HG03135 (cell line): ENCODE measurements around the gene DKKL1.

Experiments
- ATAC-seq: cut with Tn5 transposase; IDR thresholded peaks from one replicate; pipeline ENCODE4 v1.9.1; 2021; ENCODE audit warnings: mild to moderate bottlenecking, moderate library complexity; ENCODE audit not compliant: unreplicated experiment

Gene DKKL1

DNA sequence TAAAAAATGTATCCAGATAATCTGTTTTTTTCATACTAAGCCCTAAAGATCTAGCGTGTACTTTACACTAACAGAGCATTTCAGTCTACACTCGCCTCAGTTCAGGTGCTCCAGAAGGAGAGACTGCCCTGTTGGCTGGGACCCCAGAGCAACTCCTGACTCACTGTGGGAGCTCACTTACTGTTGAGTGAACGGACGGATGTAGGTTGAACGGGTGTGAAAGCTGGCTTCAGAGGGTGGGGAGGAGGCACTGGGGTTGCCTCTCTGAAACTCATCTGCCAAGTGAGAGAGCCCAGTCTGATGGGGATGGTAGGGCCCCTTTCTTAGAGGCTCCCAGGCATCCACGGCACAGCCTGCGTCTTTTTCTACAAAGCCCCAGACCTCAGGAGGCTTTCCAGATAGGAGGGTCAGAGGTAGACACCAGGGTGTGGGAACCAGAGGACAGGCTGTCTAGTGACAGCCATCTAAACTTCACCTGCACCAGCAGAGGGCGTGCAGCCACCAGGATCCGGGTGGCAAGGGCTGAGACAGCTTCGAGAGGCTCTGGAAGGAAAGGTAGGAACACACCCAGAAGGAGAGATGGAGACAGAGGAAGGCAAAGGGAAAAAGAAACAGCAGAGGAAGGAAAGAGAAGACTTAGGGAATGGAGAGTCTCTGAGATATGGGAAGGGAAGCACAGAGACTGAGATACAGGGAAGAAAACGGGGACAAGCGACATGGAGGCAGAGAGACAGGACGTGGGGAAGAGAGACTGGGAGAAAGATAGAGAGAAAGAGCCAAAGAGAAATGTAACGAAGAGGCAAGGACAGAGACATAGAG, 28.1 kb downstream of the DKKL1 start:
- ATAC-seq = no peak

DNA sequence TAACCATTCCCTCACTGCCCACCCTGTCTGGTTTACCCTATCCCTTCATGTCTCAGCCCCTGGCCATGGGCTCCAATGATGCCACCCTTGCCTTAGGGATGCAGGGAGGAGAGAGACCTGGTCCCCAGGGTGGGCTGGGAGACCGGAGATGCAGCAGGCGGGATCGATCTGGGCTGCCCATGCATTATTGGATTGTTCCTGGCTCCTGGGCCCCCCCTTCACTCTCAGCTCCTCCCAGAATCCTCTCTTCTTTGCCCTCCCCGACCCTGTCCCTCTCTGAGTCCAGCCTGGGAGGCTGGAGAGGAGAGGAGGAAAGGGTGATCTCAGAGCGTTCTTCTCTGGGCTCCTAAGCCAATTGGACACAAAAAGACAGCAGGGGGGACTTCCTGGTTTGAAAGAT, 30.2 kb downstream of the DKKL1 start:
- no peak for ATAC-seq

DNA sequence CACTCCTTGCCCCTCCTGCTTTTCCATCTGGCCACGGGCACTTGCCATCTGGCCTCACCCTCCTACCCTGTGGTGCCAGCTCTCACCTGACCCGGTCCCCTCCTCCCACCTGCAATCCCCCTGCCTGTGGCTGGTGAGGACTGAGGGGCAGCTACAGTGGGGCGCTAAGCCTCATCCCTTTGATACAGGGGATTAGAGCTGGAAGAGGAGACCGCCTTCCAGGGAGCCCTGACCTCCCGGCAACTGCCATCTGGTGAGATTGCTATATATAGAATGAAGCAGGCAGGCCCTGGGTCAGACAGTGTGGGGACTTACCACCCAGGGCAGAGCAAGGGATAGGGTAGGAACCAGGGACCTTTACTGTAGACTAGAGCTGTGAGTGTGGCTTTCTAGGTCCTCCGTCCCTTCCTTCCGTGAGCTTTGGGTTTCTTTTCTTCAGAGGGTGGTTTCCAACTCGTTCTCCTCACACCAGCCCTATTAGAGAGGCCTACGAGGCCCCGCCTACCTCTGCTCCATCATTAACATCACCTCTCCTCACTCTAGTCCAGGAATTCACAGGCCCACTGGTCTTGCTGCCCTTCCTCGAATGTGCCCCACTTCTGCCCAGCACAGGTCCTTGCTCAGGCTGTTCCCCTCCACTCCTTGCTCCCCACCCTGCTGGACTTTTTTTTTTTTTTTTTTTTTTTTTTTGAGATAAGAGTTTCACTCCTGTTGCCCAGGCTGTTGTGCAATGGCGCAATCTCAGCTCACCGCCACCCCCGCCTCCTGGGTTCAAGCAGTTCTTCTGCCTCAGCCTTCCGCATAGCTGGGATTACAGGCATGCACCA, 32.1 kb downstream of the DKKL1 start:
- ATAC-seq = no peak

DNA sequence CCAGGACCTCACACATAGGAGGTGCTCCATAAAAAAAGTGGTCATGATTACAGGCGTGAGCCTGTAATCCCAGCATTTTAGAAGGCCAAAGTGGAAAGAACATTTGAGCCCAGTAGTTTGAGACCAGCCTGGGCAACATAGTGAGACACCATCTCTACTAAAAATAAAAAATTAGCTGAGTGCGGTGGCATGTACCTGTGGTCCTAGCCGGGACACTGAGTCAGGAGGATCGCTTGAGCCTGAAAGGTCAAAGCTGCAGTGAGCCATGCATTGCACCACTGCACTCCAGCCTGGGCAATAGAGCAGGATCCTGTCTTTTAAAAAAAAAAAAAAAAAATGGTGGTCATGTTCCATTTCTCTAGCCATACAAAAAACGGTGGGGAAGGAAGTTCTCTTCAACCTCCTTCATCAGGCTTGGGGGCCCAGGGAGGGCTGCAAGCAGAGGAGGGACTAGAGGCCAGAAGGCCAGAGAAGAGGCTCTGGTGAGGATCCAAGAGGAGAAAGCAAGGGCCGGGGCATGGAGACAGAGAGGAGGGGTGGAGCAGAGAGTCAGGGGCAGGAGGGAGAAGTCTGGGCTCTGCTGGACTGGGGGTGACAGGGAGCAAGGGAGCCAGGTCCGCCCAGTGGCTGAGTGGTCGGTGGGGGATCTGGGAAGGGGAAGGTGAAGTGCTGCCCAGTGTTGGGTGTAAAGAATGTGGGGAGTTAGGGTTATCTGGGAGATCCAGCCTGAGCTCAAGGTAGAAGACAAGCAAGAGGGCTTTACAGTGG, 33.2 kb downstream of the DKKL1 start:
- no peak for ATAC-seq

DNA sequence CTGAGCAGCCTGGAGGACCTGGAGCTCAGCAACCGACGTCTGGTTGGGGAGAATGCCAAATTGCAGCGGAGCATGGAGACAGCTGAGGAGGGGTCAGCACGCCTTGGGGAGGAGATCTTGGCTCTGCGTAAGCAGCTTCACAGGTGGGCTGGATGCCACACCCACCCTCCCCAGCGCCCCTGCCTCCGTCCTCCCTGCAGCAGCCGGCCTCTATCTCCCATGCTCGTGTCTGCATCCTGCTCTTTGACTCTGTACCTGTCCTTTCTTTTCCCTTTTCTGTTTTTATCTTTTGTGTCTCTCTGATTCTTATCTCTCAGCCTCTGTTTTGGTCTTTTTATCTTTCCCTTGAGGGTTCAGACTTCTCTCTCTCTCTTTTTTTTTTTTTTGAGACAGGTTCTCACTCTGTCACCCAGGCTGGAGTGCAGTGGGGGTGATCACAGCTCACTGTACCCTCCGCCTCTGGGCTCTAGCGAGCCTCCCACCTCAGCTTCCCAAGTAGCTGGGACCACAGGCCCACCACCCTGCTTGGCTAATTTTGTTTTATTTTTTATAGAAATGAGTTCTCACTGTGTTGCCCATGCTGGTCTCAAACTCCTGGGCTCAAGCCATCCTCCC, 34.4 kb downstream of the DKKL1 start:
- no peak for ATAC-seq

DNA sequence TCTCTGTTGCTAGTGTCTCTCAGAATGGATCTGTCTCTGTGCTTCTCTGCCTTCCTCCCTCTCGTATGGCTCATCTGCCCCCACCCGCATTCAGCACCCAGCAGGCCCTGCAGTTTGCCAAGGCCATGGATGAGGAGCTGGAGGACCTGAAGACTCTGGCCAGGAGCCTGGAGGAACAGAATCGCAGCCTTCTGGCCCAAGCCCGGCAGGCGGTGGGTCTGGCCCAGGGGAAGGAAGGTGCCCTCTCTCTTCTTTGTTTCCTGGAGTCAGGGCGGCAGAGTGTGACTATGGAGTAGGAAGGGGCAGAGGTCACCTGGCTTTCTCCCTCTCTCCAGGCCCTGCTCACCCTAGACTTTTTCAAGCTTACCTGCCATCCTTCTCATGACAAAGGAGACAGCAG, 35.3 kb downstream of the DKKL1 start:
- ATAC-seq = no peak

DNA sequence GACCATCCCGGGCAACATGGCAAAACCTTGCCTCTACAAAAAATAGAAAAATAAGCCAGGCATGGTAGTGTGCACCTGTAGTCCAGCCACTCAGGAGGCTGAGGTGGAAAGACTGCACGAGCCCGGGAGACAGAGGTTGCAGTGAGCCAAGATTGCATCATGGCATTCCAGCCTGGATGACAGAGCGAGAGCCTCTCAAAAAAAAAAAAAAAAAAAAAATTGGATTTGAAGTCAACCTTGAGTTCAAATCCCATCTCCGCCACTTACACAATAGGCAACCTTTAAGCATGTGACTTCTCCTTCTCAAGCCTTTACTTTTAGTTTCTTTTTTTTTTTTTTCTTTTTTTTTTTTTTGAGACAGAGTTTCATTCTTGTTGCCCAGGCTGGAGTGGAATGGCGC, 36.4 kb downstream of the DKKL1 start:
- ATAC-seq = no peak

DNA sequence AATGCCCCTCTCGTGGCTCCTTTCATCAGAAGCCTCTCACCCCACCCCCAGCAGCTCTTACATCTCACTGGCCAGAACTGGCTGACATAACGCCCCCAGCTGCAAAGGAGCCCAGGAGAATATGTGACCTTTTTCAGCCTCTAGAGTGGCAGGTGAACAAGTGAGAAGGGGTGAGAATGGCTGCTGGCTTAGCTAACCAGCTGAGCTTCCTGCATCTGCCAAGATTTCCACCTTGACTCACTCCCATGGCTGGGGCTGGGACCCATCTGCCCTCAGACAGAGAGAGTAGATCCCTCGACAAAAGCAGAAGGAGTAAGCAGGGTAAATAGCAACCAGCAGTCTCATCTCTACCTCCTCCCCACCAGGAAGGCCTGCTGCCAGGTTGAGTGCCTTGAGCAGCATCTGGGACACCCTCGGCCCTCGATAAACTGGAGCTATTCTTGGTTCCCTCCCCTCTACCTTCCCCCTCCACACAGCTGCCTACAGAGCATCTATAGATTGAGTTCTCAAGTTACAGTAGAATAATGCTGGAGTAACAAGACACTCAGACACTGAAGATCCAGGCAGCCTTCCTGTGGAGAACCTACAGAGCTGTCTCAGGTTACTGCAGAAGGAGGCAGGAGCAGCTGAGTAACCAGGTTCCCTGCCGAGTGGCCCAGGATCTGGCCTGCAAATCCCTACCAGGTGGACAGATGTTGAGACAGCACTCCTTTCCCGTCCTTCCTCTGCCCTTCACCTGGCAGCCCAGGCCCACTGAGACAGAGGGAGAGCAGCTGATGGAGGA, 39.9 kb downstream of the DKKL1 start:
- ATAC-seq = no peak

DNA sequence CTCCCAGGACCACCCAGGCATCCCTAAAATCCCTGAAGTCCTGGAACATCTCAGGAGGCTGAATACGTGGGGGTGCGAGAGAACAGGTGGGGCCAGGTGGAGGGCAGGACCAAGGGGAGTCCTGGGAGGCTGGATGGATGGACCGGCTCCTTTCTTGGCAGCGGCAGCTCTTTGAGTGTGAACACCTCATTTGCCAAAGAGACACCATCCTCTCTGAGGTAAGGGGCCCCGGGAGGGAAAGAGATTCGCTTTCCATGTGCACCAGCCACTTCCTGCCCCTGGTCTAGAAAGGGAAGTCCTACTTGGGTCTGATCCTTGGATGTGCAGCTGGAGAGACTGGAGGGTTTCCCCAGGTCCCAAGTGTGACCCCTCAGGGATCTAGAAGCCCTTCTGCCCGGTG, 43.4 kb downstream of the DKKL1 start:
- ATAC-seq = no peak

DNA sequence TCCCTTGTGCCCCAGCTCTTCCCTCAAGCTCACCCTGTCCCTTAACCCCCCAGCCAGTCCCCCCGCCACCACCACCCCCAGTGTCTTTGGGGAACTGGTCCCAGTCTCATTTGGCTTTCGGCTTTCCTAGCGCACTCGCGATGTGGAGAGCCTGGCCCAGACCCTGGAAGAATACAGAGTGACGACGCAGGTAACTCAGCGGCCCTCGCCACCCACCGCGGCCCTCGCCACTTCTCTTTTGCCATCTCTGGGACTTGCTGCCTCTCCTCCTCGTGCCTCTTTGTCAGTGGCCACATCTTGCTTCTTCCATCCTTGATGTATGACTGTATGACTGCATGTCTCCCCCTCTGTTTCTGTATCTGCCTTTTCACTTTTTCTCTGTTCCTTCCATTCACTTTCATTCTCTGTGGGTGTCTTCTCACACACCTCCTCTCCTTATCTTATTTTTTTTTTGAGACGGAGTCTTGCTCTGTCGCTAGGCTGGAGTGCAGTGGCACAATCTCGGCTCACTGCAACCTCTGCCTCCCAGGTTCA, 43.9 kb downstream of the DKKL1 start:
- no peak for ATAC-seq

DNA sequence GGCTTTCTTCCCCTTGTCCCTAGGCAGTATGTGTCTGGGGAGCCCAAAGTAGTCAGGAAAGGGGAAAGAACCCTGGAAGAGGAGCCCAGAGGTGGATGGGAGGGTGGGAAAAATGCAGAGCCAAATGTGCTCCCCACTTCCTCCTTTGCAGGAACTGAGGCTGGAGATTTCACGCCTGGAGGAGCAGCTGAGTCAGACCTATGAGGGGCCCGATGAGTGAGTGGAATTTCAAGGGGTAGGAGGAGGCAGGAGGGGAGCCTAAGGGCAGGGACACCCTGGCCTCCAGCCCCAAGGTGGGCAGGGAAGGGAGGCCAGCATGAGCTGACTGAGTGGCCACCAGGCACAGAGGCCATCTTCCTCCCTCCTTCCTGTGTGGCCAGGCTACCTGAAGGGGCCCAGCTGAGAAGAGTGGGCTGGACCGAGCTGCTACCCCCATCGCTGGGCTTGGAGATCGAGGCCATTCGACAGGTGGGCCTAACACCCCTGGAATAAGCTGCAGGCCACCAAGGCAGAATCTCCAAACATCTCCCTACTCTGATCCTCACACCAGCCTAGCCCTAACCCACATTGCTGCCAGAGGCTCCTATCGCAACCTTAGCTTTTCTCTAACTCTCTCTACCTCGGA, 45.3 kb downstream of the DKKL1 start:
- ATAC-seq = no peak

DNA sequence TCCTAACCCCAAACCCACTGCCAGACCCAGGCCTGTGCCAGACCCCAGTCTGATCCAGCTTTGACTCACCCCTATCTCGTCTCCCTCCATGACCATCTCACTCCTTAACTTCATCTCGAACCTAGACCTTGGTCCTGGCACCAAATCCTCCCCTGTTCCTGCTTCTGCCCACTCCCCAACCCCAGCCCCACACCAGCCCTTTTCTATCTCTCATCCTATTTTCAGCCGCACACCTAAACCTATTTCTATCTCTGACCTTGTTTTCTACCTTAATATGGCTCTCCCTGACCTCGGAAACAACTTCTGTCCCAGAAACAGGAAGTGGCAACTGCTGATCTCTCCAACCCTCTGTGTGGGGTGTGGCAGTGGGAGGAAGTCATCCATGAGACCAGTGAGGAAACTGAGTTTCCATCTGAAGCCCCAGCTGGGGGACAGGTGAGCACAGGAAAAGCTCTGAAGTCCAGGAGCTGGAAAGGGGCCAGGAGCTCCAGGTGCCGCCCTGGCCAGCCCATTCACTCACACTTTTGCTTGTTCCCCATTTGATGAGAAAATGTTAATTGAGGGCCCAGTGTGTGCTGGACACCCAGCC, 45.9 kb downstream of the DKKL1 start:
- ATAC-seq = no peak

DNA sequence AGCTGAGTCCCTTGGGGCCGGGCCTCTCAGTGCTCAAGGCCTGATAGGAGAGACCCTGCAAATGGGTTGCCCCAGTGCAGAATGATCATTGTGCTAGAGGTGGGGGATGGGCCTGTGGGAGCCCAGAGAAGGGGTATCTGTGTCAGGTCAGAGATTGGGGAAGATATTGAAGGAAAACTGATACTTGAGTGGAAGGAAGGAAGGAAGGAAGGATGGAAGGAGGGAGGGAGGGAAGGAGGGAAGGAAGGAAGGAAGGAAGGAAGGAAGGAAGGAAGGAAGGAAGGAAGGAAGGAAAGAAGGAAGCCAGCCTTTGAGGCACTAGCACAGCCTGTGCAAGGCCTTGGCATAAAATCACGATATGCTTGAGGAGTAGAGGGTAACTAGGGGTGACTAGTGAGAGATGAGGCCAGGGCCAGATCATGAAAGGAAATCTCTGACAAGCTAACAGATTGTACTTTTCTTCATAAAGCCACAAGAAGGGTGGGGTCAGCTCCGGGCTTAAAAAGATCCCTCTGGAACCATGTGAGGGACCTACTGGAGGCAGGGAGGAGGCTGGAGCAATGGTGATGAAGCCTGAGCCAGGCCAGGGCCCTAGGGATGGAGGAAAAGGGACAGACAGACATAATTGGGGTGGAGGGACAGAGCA, 48.1 kb downstream of the DKKL1 start:
- no peak for ATAC-seq

DNA sequence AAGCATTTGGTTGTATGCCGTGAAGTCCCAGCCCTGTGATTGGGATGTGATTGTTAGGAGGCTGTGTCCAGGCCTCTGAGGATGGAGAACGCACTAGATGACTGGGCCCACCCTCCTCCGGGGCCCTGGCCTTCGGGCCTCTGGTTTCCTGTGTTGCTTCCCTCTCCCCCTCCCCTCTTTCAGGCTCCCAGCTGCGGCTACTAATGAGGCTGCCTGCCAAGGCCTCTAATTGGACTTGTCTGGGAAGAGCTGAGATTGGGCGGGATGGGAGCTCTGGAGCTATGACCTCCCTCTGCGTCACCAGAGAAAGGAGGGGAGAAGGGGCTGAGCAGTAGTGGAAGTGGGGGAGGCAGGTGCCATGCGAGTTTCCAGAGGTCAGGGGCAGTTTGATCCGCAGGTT, 49.7 kb downstream of the DKKL1 start:
- no peak for ATAC-seq

DNA sequence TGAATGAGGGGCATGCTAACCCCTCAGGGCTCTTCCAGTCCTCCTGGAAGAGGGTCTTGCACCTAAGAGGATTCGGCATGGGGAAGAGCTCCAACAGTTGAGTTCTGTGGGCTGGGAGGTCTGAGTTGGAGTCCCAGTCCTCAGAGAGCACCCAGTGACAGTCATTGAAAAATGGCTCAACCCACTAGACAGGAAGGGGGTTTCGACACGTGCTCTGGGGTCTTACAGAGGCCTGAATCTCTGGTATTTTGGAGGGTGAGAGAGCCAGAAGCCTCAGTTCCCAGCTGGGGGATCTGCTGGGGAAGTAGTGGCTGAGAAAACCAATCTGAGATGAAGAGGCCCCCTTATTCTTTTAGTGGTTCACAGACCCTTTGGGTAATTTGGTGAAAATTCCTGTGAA, 50.6 kb downstream of the DKKL1 start:
- no peak for ATAC-seq

DNA sequence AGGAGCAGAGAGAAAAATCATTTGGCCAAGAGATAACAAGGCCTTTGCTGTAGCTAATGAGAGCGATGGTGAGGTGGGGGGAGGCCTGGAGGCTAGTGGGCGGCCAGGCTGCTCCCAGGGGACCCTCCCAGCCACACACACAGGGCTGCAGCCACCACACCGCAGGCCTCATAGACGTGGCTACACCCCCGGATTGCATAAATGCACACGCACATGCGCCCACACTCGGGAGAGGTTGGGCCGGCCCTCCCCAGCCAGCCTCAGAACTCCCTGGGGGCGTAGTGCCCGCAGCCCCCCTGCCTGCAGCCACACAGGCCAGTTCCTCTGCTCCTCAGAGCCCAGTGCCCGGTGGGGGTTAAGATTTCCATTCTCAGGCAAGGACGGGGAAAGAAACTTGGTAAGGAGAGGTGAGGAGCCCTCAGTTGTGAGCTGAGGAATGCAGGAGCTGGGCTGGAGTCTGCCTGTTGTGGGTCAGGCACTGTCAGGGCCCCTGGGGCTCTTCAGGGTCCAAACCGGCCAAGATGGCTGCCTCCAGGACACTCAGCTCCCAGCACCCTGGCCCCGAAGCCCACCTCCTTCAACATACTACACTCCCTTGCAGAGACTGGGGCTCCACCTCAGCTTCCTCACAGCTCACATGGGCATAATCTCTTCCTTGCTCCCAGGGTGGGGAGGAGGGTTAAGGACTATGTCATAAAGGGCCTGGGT, 51.6 kb downstream of the DKKL1 start:
- ATAC-seq = no peak

DNA sequence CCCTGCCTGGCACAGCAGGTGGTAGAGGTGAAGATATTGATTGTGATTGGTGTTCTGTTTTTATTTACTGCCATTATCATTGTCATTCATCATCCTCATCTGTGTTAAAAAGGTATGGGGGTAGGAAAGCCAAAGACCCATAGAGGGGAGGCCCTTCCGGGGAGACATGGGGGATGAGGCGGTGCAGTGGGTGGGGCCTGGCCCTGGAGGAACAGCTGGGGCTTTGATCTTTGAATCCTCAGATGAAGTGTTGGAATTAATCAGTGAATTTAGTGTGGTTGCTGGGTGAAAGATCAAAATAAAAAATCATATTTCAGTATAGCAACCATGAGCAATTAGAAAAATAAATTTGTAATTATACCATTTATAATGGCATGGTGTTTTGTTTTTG, 52.1 kb downstream of the DKKL1 start:
- ATAC-seq = no peak

DNA sequence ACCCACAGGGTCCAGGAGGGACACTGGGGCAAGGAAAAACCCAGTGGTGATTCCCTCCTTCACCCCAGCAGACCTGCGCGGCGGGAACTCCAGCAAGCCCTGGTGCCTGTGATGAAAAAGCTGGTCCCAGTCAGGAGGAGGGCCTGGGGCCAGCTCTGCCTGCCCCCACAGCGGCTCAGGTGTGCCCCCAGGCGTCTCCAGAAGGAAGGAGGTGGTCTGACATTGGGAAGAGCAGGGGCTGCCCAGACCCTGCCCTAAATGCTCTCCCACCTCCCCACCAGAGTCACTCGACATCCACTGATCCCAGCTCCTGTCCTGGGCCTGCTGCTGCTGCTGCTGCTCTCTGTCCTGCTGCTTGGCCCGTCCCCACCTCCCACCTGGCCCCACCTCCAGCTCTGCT, 53.4 kb downstream of the DKKL1 start:
- no peak for ATAC-seq
